CD4-positive, alpha-beta T cell (primary cell): ENCODE data around the gene MEI4. TPM values are rescaled to one million over a fixed set of nuclear protein-coding genes. Genes with fewer than 3 reads are reported as not detected.

Experiments used
- ATAC-seq: fragments of 200-7000 bp; cut with Tn5 transposase; one replicate; pipeline ENCODE4 v1.10.0; 2022; ENCODE audit warnings: mild to moderate bottlenecking; ENCODE audit not compliant: poor library complexity
- CTCF ChIA-PET: fragments of 350-600 bp; sonication (Branson Sonifier 250); formaldehyde crosslinking; loops from one replicate; lab custom pipeline; 2021; ENCODE audit warnings: antibody characterized with exemption, inconsistent platforms; lab: Charles Lee
- POLR2A ChIA-PET: fragments of 350-600 bp; sonication (Branson Sonifier 250); formaldehyde crosslinking; loops from one replicate; lab custom pipeline; 2021; ENCODE audit warnings: antibody characterized with exemption, inconsistent platforms; lab: Charles Lee
- DNase-seq, 14 experiments: peaks; one replicate each; pipeline ENCODE4 v3.0.0-alpha.2; 2013 to 2020; ENCODE audit warnings: mixed read lengths in 2 of 14
- H3K27ac ChIP-seq, 2 donors: one replicate each; pipeline versions ENCODE4 v1.5.1 to v1.7.0; 2013; ENCODE audit warnings: low read length in 2 of 2, low read depth in 1 of 2, mild to moderate bottlenecking in 1 of 2
- H3K27me3 ChIP-seq, 2 experiments: 1 replicate in 1 of 2; 2 replicates in 1 of 2; pipeline versions ENCODE4 v1.6.1 to v1.7.0; 2013; ENCODE audit warnings: low read length in 2 of 2, control low read depth in 1 of 2, mild to moderate bottlenecking in 1 of 2, moderate library complexity in 1 of 2; ENCODE audit not compliant: insufficient read depth in 2 of 2, control insufficient read depth in 1 of 2
- H3K36me3 ChIP-seq: one replicate; pipeline ENCODE4 v1.6.1; 2013; ENCODE audit warnings: low read length, control low read depth; ENCODE audit not compliant: insufficient read depth
- H3K4me1 ChIP-seq: one replicate; pipeline ENCODE4 v1.6.1; 2013; ENCODE audit warnings: low read length, control low read depth; ENCODE audit not compliant: insufficient read depth
- H3K4me3 ChIP-seq: one replicate; pipeline ENCODE4 v1.5.1; 2013; ENCODE audit warnings: mild to moderate bottlenecking, low read length, moderate library complexity
- H3K9me3 ChIP-seq, 2 experiments: 1 replicate in 1 of 2; 2 replicates in 1 of 2; pipeline versions ENCODE4 v1.6.1 to v1.7.0; 2013; ENCODE audit warnings: low read length in 2 of 2, mild to moderate bottlenecking in 2 of 2, control low read depth in 1 of 2, moderate library complexity in 1 of 2; ENCODE audit not compliant: control insufficient read depth in 1 of 2, insufficient read depth in 1 of 2
- H3K27ac Mint-ChIP-seq: one replicate; pipeline ENCODE4 v1.8.0; 2020; ENCODE audit warnings: mixed read lengths
- H3K27me3 Mint-ChIP-seq: one replicate; pipeline ENCODE4 v1.8.0; 2021; ENCODE audit warnings: mixed read lengths
- H3K36me3 Mint-ChIP-seq: one replicate; pipeline ENCODE4 v1.8.0; 2021; ENCODE audit warnings: low read depth, mixed read lengths
- H3K4me1 Mint-ChIP-seq: one replicate; pipeline ENCODE4 v1.8.0; 2021; ENCODE audit warnings: low read depth, mixed read lengths
- H3K4me3 Mint-ChIP-seq: one replicate; pipeline ENCODE4 v1.8.0; 2020; ENCODE audit warnings: mild to moderate bottlenecking, mixed read lengths
- H3K9me3 Mint-ChIP-seq: one replicate; pipeline ENCODE4 v1.8.0; 2020; ENCODE audit warnings: mixed read lengths
- CTCF ChIP-seq: fragments of 200-600 bp; IDR thresholded peaks from one replicate; pipeline ENCODE4 v1.8.0; 2022; ENCODE audit warnings: antibody characterized with exemption, mild to moderate bottlenecking
- intact Hi-C, 2 experiments: fragments of 100-400 bp; cut with DNase I in 1 of 2; cut with micrococcal nuclease in 1 of 2; formaldehyde crosslinking; loops; one replicate each; pipeline versions ENCODE4 v1.15.1 to v1.9.0; 2023 to 2025; cut with DNase I, micrococcal nuclease
- polyA plus RNA-seq, 2 donors: library from polyadenylated mRNA; unstranded; fragments of 120-200 nt; gene quantifications; one replicate each; pipeline ENCODE4 v1.2.1, GENCODE V29; 2013
- total RNA-seq, 174 experiments: library from RNA in 2 of 174; stranded (reverse) in 2 of 174; gene quantifications; one replicate each; pipeline ENCODE4 v1.2.3 and lab custom pipeline; 2021 to 2026

Gene MEI4
- total RNA-seq (not detected), total RNA-seq (lab: John Stamatoyannopoulos, UW) (0 to 0.43 (median 0.06) reads per million in 172 experiments)
- not detected for polyA plus RNA-seq (2013, experiment 1 of 2)
- polyA plus RNA-seq (2013, experiment 2 of 2), result 0.01 TPM

- H3K4me1 Mint-ChIP-seq, result no peaks in the 10 kb centered on the region
- Histone ChIP-seq H3K4me1 (no peaks in the 10 kb centered on the region), H3K36me3 (no peaks in the 10 kb centered on the region), H3K27me3 (peaks cover 0 to 5% of the 10 kb centered on the region in 2 experiments), H3K27ac (no peak within 1 kb of the TSS), H3K9me3 (peaks cover 0 to 7% of the 10 kb centered on the region in 2 experiments), H3K4me3 (no peak within 1 kb of the TSS)
- TF ChIP-seq CTCF, result no peak
- CTCF ChIA-PET, result no interaction called here
- intact Hi-C loops, result no loop called here
- no peaks in the 10 kb centered on the region for H3K36me3 Mint-ChIP-seq
- POLR2A ChIA-PET, result no interaction called here
- H3K27me3 Mint-ChIP-seq, result peaks cover 18% of the 10 kb centered on the region
- ATAC-seq (no peak), DNase-seq (no peak)
- H3K27ac Mint-ChIP-seq, result no peak within 1 kb of the TSS
- H3K4me3 Mint-ChIP-seq, result no peak within 1 kb of the TSS
- H3K9me3 Mint-ChIP-seq, result peaks cover 4% of the 10 kb centered on the region
Observed at GRCh38 chr6:77652739-77653138, at the start of gene MEI4. TSS of gene MEI4 (plus strand) at chr6:77653039. CDS start at chr6:77690672, 37,633 bp downstream.

- ChIA-PET CTCF (no interaction called here), POLR2A (no interaction called here)
- ATAC-seq (no peak), DNase-seq (no peak)
- Mint-ChIP-seq H3K4me1 (no peaks in the 10 kb centered on the region), H3K27ac (no peak overlapping the region), H3K4me3 (no peak overlapping the region), H3K27me3 (no peaks in the 10 kb centered on the region), H3K36me3 (no peaks in the 10 kb centered on the region), H3K9me3 (peaks cover 10% of the 10 kb centered on the region)
- no peak for TF ChIP-seq CTCF
- intact Hi-C loops, result no loop called here
- no peak overlapping the region for H3K4me3 ChIP-seq
- no peak overlapping the region for H3K27ac ChIP-seq
- no peaks in the 10 kb centered on the region for H3K9me3 ChIP-seq
- H3K36me3 ChIP-seq, result no peaks in the 10 kb centered on the region
- H3K4me1 ChIP-seq, result no peaks in the 10 kb centered on the region
- no peaks in the 10 kb centered on the region for H3K27me3 ChIP-seq
Observed at GRCh38 chr6:77604476-77604875, 48.4 kb upstream of the MEI4 start.

GRCh38 chr6:77607004-77607403 lies 45.8 kb upstream of the MEI4 start:
- Mint-ChIP-seq H3K9me3 (peaks cover 5% of the 10 kb centered on the region), H3K27me3 (no peaks in the 10 kb centered on the region), H3K4me1 (no peaks in the 10 kb centered on the region), H3K27ac (no peak overlapping the region), H3K4me3 (no peak overlapping the region), H3K36me3 (no peaks in the 10 kb centered on the region)
- Histone ChIP-seq H3K27me3 (no peaks in the 10 kb centered on the region), H3K27ac (no peak overlapping the region), H3K9me3 (no peaks in the 10 kb centered on the region), H3K36me3 (no peaks in the 10 kb centered on the region), H3K4me1 (no peaks in the 10 kb centered on the region), H3K4me3 (no peak overlapping the region)
- intact Hi-C loops, result no loop called here
- TF ChIP-seq CTCF, result no peak
- ChIA-PET POLR2A (no interaction called here), CTCF (no interaction called here)
- DNase-seq, result no peak
- ATAC-seq, result no peak
